GM18519 (cell line): ENCODE data around the gene BAG3.

Experiments used
- ATAC-seq: cut with Tn5 transposase; IDR thresholded peaks from one replicate; pipeline ENCODE4 v1.9.1; 2021; ENCODE audit warnings: mild to moderate bottlenecking, moderate library complexity; ENCODE audit not compliant: unreplicated experiment, low FRiP score

BAG3 gene

GRCh38 chr10:119723624-119724023 is 72.4 kb downstream of the BAG3 start:
- ATAC-seq = no peak

GRCh38 chr10:119724593-119725516 is 73.7 kb downstream of the BAG3 start:
- peak; percentile 13 for ATAC-seq

- peak; percentile 31 for ATAC-seq
These were observed 74.3 kb downstream of the BAG3 start for GRCh38 chr10:119725517-119725827.

DNA sequence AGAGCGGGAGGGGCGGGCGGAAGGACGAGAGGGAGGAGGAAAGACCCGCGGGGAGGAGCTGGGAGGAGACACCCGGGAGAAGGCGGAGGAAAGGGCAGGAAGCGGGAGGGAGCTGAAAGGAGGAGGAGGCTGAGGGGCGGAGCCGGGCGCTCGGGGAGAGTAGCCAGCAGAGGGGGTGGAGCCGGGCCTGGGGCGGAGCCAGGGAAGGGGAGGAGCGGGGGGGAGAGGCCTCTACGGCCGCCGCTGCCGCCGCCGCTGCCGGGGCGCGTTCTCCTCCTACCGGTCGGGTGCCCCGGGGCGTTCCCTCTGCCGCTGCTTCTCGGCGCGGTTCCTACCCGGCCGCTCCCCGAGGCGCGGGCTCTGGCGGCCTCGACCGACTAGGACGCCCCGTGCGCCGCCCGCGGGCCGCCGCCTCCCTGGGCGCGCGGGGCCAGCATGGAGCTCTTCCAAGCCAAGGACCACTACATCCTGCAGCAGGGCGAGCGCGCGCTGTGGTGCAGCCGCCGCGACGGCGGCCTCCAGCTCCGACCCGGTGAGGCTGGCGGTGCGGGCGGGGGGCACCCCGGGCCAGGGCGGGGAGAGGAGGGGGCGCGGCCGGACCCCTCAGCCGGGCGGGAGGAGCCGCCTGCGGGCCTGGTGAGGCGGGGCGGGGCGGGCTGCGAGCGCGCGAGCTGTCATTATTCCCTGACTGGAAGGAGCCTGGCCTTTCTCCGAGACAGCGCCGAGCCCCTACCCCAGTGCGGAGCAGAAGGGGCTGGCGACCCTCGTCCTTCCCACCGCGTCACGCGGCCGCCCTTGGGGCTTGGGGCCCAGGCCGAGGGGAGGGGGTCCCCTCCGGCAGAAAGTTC is 74.9 kb downstream of the BAG3 start, which contains the start of gene INPP5F:
Gene INPP5F, plus strand, starts transcription at position 223 of the 848 bp plus-strand sequence. Its CDS starts 213 bp downstream, at position 436.
- peak; percentile 55 for ATAC-seq

GRCh38 chr10:119726676-119727261 is 75.6 kb downstream of the BAG3 start:
- ATAC-seq = no peak
